ENCODE measurements around the gene SYTL5.
A peak's percentile ranks its signal among the peaks of the same experiment; 100 is the strongest.

DNA sequence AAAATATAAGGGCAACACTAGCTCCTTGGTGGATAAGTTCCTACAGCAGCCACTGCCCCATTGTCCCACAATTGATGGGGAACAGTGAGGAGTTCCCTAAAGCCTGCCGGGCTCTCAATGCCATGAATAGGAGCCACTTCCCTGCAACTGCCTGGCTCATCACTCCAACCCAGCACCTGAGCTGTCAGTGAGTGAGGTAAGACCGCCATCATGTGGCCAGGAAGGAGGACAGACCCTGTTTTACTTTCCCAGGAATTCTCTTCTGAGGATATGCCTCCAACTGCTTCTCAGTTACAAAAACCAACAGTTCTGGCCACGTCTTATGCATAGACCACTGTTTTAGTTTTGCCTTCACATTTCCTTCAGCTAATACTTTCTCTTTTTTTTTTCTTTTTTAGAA is 168.8 kb downstream of the SYTL5 start:
- no peak for TF ChIP-seq POLR2A (IDR thresholded peaks at IDR 0.05)
- TF ChIP-seq, protein P1, sequence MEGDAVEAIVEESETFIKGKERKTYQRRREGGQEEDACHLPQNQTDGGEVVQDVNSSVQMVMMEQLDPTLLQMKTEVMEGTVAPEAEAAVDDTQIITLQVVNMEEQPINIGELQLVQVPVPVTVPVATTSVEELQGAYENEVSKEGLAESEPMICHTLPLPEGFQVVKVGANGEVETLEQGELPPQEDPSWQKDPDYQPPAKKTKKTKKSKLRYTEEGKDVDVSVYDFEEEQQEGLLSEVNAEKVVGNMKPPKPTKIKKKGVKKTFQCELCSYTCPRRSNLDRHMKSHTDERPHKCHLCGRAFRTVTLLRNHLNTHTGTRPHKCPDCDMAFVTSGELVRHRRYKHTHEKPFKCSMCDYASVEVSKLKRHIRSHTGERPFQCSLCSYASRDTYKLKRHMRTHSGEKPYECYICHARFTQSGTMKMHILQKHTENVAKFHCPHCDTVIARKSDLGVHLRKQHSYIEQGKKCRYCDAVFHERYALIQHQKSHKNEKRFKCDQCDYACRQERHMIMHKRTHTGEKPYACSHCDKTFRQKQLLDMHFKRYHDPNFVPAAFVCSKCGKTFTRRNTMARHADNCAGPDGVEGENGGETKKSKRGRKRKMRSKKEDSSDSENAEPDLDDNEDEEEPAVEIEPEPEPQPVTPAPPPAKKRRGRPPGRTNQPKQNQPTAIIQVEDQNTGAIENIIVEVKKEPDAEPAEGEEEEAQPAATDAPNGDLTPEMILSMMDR (IDR thresholded peaks at IDR 0.05) = peak; percentile 23 to 66 (median 50)

Data from adrenal gland (tissue), 5 donors.